HG03108 (cell line): ENCODE data around the gene NAAA.
"Not testable (repeated sequence)": the region's sequence is repeated elsewhere in the genome, so short reads cannot be mapped to it uniquely, and the experiment has no call there.

Experiments used
- ATAC-seq: cut with Tn5 transposase; IDR thresholded peaks from one replicate; pipeline ENCODE4 v1.9.1; 2021; ENCODE audit warnings: moderate library complexity; ENCODE audit not compliant: unreplicated experiment

NAAA gene

DNA sequence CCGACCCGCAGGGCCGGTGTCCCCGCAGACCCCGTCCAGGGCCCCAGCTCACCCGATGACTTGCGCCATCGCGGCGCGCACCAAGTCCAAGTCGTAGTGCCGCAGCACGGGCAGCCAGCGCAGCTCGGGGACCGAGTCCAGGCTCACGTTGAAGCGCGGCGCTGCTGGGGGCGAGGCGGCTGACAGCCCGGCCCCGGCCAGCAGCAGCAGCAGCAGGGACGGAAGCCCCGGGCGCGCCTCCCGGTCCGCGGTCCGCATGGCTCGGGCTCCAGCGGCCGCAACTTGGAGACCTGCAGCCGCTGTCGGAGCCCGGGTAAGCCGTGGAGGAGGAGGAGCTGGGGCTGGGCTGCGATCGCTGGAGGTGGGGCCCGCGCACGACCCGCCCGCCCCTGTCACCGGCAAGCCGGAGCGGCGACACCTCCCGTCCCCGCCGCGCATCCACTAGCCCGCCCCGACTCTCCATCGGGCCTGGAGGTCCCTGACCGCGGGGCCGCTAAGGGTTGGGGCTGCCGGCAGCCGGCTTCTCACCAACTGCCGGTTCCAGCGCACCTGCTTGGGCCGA, at the start of gene NAAA:
Gene NAAA (minus strand): TSS at position 322 of the 562 bp plus-strand sequence. CDS start 64 bp downstream, at position 258.
- ATAC-seq = peak; percentile 69

DNA sequence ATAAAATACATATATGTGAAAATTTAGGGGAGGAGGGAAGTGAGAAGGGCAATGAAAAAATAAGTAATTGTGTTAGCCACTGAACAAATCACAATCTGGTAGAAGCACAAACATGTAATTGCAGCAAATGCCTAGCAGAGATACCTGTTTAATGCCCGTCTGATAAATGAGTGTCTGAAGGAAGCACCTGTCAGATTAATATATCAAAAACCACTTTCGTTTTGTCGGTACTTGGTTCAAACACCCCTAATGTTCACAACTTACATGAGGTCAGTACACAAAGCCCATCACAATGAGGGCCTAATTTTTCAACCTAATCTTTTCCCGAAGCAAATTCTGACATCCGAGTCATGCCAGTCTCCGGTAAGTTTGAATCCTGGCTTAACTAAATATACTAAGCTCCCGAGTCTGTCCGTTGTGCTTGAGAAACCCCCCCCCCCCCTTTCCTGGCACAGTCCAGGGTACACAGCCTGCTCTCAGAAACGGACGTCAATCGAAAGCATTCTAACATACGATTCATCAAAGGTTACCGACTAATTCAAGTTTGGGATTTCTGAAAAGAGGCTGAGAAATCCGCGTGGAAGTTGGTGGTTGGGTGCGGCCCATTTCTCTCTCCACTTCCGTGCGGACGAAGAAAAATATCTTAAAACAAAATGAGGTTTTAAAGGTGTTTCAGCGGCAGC, 49.2 kb upstream of the NAAA start:
- ATAC-seq = no peak

DNA sequence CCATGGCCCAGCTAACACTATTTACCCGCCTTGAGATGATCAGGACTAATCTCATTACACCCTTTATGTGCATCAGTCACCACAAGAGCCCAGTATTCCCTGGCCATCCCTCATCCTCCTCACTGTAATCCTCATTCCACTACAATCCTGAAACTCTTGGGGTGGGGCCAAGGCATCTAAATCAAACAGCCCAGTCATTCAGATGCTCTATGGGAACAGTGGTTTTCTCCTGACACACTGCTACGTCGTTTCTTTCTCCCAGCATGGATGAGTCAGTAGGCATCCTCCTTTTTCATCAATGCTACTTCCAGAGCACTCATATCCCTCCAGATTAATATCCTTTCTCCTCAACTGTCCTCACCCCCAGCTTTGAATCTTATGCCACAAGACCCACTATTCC, 44.3 kb upstream of the NAAA start:
- no peak for ATAC-seq

DNA sequence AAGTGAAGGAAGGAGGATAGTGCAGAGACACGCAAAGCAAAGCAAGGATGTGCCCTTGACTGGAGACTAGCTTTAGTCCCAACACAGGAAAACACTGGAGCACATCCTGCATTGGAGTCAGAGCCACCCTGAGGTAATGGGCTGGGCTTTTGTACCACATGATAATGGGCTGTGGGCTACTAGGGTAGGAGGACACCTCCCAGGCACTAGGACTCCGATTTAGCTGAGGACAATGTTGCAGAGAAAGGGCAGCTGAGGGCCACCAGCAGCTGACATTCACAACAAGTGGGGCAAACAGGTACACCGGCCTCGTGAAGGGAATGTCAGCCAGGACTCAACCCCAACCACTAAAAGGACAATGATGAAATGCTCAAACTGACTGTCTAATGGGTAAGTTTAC, 39.8 kb upstream of the NAAA start:
- ATAC-seq = no peak

DNA sequence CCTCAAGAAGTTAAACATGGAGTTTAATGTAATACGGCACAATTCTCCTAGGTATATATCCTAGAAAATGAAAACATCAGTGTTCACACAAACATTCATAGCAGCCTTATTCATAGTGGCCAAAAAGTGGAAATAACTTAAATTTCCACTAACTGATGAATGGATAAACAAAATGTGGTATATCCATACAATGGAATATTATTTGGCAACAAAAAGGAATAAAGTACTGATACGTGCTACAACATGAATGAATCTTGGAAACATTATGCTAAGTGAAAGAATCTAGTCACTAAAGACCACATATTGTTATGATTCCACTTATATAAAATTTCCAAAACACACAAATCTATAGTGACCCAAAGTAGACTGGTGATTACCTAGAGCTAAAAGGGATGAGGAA, 35.4 kb upstream of the NAAA start:
- ATAC-seq = no peak

DNA sequence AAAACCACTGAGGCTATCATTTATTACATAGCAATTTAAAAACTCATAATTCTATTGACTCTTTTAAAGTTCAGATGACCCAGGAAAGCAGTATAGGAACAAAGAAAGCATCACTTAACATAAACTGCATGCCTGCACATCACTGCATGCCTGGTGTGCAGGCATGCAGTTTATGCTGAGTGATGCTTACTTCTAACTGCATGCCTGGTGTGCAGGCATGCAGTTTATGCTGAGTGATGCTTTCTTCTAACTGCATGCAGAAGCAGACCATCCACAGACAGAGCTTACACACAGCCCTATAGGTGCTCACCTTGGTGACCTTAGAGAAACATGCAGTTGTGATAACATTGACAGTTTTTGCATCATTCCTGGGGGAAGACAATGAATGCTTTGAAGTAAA, 33.0 kb upstream of the NAAA start:
- no peak for ATAC-seq

DNA sequence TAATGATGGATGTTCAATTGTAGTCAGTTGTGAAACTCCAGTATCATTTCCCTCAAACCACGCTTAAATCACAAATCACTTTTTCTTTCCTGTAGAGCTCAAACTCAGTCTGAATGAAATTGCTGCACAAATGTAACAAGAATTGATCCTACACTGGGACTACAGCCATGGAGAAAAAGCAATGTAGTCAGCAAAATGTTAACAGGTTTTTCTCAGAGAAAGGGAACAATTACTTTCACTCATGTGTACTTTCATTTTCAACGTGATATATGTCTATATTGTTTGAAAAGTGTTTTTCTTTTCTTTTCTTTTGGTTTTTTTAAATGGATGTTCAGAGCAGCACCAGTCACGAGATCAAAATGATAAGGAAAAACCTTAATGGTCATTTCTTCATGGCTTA, 27.3 kb upstream of the NAAA start:
- ATAC-seq = no peak

DNA sequence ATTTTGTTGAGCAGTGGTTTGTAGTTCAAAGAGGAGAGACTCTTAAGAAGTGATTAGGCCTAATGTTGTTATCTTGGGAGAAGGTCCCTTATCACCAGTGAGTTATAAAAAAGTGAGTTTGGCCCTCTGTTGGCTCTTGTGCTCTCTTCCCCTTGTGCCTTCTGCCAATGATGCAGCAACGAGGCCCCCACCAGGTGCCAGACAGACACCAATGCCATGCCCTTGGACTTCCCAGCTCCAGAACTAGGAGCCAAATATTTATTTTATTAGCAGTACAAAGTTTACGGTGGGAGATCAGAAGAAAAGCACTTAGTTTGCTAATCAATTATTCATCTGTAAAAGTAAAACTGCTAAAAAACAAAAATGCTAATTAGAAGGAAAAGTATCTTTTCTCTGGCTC, 22.7 kb upstream of the NAAA start:
- no peak for ATAC-seq

DNA sequence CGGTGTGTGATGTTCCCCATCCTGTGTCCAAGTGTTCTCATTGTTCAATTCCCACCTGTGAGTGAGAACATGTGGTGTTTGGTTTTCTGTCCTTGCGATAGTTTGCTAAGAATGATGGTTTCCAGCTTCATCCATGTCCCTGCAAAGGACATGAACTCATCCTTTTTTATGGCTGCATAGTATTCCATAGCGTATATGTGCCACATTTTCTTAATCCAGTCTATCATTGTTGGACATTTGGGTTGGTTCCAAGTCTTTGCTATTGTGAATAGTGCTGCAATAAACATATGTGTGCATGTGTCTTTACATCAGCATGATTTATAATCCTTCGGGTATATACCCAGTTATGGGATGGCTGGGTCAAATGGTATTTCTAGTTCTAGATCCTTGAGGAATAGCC, 21.3 kb upstream of the NAAA start:
- ATAC-seq = not testable (repeated sequence)

DNA sequence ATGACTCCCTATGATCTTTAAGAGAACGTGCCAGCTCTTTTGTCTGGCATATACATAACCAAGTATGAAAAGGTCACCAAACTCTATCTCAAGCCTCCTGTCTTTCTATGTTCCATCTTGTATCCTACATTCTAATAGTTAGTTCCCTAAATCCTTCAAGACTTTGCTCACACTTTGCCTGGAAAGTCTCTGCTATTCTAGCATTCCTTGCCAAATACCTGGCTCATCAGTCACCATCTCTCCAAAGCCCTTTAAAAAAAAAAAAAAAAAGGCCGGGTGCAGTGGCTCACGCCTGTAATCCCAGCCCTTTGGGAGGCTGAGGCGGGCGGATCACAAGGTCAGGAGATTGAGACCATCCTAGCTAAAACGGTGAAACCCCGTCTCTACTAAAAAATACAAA, 17.7 kb upstream of the NAAA start:
- not testable (repeated sequence) for ATAC-seq

DNA sequence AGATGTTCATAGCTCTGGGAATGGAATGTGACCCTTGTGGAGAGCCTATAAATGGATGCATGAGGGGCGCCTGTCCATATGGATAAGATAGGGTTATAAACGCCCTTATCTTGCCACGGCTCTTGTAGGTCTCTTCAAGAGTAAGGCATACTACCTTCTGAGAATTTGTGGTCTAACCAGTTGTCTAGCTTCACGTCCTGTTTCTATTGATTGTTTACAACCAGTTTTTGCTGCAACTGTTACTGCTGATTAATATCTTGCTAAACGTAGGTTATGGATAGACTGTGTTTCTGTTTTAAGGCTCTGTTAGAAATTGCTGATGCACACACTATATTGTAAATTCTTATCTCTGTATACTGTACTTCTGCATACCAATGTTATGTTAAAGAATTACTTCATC, 14.0 kb upstream of the NAAA start:
- ATAC-seq = not testable (repeated sequence)

DNA sequence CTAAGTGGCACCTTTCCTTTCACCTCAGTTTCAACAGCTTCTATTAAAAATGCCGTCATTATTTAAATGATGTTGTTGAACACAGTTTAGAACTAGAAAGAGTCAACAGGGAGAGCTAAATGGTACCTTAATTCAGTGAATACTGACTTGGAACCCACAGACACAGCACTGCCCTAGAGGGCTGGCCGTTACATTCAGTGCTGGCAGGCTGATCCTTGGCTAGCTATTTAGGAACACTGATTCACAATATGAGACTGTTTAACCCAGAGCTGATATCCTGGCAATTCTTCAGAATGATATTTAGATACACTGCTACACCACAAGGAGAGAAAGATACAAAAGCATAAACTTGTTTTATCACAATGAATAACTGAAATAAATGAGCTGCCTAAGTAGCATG, 12.7 kb upstream of the NAAA start:
- ATAC-seq = no peak

DNA sequence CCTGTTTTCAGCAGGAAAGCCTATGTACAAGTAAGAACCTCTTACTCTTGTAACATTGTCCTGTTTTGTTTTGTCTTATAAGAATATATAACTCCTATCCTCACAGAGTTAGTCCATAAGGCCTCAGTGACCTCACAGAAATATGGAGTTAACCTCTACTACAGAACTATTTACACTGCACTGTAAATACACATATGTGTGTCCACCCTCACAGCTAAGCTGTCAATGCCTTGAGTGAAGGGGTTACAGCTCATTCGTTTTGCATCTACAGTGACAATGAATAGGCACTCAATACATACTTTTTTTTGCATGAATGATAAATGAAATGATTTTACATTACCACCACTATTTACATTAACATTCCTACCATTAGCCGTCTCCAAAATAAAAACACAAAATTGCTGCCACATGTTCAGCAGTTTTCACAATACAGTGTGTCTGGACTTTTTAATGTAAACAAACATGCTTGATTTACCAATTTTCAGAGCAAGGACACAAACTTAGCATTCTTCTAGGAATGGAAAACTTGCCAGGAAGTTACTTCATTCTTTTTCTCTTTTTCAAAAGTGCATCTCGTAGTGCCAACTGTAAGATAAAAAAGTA, 9.5 kb upstream of the NAAA start:
- no peak for ATAC-seq

DNA sequence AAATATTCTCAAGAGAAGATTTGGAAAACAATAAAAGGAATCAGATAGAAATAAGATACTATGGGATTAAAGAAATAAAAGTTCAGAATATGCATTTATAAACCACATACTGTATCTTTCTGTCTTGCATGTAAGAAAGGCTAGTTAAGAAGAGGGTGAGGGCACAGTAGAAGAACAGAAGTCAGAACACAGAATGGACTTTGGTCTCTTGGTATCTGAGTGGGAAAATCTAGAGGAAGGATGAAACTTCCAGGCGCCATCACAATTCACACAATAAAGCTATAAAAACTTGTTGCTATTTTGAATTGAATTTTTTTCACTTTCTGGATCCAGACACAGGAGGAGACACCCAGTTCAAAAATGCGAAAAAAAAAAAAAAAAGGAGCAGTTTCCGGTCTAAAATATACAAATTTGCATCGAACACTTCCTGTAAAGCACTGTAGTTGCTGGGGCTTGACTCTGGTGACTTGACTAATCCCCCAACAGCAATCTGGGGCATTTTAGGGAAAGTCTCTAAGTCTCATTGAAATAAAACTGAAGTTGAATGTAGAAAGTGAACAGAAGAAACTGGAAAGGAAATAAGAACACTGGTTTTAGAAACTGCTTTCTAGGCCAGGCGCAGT, 8.1 kb upstream of the NAAA start:
- ATAC-seq = peak; percentile 84

DNA sequence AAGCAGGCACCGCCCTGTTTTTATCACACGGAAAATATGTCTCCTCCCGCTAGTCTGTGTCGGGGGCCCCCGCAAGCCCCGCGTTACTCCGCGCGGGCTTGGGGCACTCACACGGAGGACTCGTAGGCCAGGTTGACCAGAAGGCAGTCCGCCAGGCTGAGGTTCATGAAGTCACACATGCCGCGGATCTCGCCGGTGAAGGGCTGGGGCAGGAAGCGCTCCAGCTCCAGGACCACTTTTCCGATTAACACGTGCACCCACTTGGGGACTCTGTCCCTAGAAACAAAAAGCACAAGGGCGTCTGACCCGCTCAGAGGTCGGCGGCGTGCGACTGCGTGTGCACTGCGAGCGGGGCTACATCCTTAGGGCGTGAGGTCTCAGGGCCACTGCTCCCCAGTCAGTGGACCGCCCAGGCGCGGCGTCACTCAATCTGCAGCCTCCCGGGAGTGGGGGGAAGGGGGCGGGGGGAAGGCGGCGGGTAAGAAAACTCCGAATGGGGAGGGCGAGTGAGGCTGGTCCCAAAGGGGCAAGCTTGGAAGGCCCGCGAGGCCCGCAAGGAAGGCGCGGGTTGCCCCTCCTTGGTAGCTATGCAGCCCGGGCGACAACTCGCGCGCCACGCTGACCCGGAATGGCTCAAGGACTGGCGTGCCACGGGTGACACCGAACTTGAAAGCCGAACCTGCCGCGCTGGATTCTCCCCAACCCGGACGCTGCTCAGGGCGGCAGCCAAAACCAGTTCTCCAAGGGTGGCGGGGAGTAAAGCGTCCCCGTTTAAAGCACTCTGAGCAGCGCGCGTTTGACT, 722 bp downstream of the NAAA start:
- peak; percentile 51 for ATAC-seq

DNA sequence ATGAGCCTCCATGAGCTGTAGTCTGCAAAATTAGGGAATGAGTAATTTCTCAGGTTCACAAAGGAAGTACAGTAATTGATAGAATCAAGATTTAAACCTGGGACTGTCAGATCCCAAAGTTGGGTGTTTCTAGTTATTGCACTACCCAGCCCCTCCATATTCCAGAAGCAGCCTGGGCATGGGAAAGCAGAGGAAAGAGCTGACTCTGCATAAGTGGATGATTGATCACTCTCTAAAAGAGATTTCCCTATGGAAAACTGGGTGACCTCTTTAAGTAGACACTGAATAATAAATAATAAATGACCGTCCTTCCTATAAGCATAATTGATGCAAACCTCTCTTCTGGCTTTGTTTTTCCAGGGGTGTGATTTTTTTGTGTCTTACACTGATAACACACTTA, 5.2 kb downstream of the NAAA start:
- no peak for ATAC-seq

DNA sequence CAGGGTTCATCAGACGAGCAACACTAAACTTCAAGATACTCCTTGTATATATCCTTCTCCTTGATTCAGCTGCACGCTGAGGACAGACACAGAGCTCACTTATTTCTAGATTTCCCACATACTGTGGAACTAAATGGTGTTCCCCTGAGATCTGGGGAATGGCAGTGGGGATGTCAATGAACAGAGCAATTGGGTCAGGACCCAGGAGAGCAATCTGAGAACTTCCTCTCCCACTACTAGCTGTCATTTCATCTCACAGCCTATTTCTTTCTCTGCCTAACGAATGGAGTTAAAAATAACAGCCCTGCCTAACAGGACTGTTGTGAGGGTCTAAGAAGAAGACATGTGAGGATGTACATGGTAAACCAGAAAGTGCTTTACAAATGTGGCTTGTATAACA, 10.7 kb downstream of the NAAA start:
- no peak for ATAC-seq

DNA sequence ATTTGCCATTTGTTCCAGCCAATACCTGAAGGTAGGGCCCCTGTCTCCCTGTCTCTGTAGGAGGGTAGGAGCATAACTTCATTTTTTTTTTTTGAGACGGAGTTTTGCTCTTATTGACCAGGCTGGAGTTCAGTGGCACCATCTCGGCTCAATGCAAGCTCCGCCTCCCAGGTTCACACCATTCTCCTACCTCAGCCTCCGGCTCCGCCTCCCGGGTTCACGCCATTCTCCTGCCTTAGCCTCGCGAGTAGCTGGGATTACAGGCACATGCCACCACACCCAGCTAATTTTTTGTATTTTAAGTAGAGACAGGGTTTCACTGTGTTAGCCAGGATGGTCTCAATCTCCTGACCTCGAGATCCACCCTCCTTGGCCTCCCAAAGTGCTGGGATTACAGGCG, 15.9 kb downstream of the NAAA start:
- ATAC-seq = not testable (repeated sequence)

DNA sequence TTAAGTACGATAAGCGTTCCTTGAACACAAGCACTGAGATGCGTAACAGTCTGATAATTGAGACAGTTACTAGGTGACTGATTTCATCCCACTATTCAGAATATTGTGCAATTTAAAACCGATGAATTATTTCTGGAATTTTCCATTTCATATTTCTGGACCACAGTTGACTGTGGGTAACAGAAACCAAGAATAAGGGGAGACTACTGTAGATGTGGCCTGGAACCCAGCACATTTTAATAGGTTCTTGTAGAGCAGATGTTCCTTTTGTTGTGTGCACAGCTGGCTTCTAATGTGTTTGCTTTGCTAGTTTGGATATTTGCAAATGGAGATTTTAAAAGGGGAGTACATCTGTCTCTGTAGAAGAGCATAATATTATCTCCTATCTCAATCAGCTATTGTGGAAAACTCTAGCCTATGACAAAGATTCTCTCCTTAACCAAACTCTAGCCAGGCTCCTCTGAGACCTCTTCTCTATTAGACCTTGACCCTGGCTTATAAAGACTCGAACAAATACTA, 16.4 kb downstream of the NAAA start:
- ATAC-seq = no peak

DNA sequence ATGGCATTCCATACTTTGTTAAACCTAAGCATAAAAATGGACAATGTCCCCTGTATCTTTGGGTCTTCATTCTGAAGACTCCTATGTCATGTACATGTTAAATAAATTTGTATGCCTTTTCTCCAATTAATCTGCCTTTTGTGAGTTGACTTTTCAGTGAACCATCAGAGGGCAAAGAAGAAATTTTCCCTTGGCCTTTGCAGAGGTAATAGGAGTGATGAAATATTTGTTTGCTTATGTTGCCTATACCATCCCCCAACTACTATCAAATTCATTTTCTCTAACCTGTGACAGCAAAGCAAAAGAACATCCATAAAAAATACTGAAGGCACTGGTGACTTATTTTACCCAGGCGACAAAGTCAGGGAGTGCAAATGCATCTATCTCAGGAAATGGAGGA, 18.2 kb downstream of the NAAA start:
- no peak for ATAC-seq

DNA sequence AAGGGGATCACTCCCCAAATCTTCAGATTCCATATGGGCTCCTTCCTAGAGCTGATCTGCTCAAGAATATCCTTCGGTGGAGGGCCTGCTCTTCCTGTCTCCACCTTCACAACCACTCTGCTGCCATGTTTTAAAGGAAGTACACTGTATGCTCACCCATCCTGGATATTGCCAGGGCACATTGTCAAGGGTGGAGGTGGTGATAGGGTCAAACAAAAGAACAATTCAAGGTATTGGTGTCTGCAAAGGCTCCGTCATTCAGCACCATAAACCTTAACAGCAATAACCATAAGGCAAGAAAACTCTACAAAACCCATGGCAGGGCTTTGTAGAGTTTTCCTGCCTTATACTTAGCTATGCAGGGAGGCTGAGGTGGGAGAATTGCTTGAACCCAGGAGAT, 18.9 kb downstream of the NAAA start:
- no peak for ATAC-seq
